ENCODE measurements around the gene NUMA1.
A peak's percentile ranks its signal among the peaks of the same experiment; 100 is the strongest.

NUMA1 gene

GRCh38 chr11:72102946-72103753 is 22.8 kb upstream of the NUMA1 start, which contains the start of gene LAMTOR1:
LAMTOR1 (minus strand) TSS chr11:72103297; CDS start chr11:72103224, 73 bp downstream.
- DNase-seq (ENCODE audit: low read depth): peak; percentile 100

- no peak for DNase-seq (ENCODE audit: low read depth)
Observed at GRCh38 chr11:72102631-72102945, 22.2 kb upstream of the NUMA1 start.

GRCh38 chr11:72102162-72102561 is 21.8 kb upstream of the NUMA1 start:
- no peak for DNase-seq (ENCODE audit: low read depth)

DNA sequence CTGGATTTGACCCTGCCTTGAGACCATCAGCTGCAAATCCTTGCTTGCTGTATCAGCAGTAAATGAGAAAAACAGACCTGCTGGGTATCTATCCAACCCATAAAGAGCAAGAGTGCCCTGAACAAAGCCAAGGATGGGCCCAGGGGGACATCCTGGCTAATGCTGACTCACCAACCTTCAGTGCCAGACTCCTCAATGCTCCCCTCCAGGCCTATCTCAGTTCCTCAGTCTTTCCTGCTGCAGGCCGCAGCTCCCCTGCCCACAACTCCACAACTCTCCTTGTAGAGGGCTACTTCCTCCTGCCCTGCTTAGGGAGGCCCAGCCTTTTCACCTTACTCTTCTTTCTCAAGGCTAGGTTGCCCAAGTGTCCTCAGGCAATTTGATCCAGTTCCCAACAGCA is 20.1 kb upstream of the NUMA1 start:
- peak; percentile 100 for DNase-seq (ENCODE audit: low read depth)

DNA sequence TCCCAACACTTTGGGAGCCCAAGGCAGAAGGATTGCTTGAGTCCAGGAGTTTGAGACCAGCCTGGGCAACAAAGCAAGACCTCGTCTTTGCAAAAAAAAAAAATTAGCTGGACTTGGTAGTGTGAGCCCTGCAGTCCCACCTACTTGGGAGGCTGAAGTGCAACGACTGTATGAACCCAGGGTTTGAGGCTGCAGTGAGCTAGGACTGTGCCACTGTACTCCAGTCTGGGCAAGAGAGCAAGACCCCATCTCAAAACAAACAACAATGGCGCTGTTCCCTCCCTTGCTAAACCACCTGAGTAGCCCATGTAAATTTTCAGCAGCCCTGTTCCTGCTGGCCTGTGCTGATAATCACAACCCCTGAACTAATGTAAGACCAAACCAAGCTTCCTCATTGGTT is 19.7 kb upstream of the NUMA1 start:
- DNase-seq (ENCODE audit: low read depth): no peak

DNA sequence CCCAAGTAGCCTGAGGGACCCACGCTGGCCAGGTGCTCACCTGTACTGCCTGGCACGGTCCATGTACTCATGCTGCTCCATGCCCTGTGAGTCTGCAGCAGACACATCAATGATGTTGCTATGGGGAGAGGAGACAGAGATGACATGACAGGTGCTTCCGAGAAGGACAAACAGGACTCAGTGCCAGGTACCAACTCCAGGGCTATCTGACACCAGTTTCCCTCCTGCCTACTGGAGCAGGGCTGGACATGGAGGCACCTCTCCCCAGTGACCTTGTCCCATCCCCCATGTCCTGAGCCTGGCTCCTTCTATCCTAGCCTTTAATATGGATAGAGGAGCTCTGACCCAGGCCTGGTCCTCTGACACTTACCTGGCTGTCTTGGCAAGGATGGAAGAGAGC is 18.4 kb upstream of the NUMA1 start:
- DNase-seq (ENCODE audit: low read depth): no peak

GRCh38 chr11:72091292-72091691 is 10.9 kb upstream of the NUMA1 start:
- peak; percentile 66 for DNase-seq (ENCODE audit: low read depth)

DNA sequence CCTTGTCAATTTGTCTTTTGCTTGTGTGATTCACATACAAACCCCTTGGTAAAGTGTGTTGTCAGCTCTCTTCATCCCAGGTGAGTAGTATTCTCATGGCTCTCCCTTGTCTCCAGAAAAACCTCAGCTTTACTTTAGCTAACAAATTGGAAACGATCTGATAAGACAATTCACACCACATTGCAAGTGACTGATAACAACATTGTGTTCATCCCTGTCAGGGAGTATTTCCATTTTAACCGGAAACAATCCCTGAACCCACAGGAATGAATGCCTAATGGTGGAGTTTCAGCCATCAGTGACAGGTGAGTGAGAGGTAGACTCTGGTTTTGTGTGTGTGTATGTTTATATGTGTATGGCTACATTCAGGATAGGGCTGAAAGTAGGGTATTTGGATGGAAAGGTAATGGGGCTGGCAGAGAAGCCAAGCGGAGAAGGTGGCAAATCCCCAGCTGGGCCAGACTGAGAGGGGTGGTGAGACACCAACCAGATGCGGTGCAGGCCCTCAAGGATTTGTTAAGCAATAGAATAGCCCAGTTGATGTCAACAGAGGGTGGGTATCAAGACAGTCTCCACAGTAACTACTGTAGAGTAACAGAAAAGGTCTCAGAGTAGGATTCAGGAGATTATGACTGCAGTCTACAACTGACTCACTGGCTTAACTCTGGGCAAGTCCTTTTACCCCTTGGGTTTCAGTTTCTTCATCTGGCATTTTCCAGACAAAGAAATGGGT is 7.9 kb upstream of the NUMA1 start:
- DNase-seq (ENCODE audit: low read depth): no peak

GRCh38 chr11:72085621-72086351 is 5.4 kb upstream of the NUMA1 start:
- no peak for DNase-seq (ENCODE audit: low read depth)

GRCh38 chr11:72084965-72085364 is 4.6 kb upstream of the NUMA1 start:
- no peak for DNase-seq (ENCODE audit: low read depth)

DNA sequence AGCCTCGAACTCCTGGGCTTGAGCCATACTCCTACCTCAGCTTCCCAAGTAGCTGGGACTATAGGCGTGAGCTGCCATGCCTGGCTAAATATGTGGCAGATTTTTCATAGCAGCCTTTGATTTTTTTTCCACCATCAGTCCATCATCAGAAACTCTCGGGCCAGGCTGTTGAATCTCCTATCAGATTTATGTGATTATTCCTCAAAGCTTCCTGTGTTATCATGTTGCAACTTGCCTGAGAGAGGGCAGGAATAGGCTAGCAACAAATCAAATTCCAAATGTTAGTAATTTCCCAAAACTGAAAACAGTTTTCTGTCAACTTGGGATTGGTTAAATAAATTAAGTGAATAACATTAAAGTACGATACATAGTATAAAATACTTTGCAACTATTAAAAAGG is 3.7 kb upstream of the NUMA1 start:
- DNase-seq (ENCODE audit: low read depth): no peak

DNA sequence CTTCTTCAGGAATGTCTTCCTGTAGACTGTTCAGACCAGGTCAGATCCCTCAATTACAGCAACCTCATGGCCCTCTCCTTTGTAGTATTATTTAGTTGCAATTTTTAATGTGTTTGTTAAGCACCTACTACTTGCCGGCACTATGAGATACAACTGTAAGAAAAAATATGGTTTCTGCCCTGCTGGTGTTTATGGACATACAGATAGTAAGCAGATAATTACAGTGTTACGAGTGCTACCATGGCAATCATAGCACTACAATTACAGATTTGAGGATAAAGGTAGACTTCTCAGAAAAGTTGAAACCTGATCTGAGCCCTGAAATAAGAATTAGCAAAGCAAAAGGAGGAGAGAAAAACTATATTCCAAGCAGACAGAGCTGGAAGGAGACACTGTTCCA is 3.1 kb upstream of the NUMA1 start:
- no peak for DNase-seq (ENCODE audit: low read depth)

- DNase-seq (ENCODE audit: low read depth): no peak
Observed at GRCh38 chr11:72081821-72082453, 1.6 kb upstream of the NUMA1 start.

DNA sequence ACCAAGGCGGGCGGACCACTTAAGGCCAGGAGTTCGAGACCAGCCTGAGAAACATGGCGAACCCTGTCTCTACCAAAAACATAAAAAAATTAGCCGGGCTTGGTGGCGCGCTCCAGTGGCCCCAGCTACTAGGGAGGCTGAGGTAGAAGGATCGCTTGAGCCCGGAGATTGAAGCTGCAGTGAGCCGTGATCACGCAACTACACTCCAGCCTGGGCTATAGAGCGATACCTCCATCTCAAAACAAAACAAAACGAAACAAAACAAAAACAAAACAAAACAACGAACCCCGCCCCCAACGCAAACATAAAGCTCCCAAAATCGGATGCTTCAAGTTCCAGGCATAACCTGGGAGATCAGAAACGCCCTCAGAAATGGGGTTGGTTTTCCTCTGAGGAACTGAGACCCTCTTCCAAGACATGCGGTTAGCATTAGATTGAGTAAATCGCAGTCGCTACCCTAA is 872 bp upstream of the NUMA1 start:
- no peak for DNase-seq (ENCODE audit: low read depth)

- DNase-seq (ENCODE audit: low read depth): no peak
Observed at GRCh38 chr11:72079819-72080325, 470 bp downstream of the NUMA1 start.

DNA sequence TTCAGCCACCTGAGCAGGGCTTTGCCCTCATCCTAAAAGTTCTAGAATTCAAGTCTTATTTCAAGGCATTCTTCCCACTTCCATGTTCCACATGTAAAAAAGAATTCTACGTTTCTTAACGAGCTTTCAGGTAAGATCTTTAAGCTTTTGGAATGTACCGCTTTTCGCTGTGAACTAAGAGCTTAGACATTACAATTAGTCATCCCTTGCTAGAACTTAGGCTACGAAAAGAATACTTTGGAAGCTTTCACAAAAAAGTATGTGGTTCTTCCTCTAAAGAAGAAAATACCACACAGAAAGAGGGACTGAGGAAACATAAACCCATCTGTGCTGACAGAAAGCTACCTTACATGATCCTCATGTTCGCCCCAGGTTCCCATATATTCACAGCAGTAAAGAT is 1.9 kb downstream of the NUMA1 start:
- no peak for DNase-seq (ENCODE audit: low read depth)

- no peak for DNase-seq (ENCODE audit: low read depth)
Observed at GRCh38 chr11:72075756-72076155, 4.6 kb downstream of the NUMA1 start.

GRCh38 chr11:72075109-72075508 is 5.2 kb downstream of the NUMA1 start:
- no peak for DNase-seq (ENCODE audit: low read depth)

DNA sequence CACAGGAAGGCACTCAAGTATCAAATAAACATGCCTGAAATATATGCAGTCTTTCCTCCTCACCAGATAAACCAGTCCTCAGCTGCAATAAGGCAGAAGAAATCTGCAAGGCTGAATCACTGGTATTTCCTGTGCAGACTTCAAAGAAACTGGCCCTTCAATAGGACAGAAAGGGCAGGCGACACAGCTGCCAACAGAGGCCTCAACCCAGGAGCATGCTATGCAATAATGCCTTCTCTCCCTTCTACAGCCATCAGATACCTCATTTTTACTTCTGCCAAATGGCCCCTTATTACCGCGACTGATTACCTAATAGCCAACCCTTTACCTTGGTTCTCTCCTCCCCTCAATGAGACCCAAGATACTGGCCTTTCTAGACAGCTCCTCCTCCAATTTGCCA is 8.0 kb downstream of the NUMA1 start:
- no peak for DNase-seq (ENCODE audit: low read depth)

DNA sequence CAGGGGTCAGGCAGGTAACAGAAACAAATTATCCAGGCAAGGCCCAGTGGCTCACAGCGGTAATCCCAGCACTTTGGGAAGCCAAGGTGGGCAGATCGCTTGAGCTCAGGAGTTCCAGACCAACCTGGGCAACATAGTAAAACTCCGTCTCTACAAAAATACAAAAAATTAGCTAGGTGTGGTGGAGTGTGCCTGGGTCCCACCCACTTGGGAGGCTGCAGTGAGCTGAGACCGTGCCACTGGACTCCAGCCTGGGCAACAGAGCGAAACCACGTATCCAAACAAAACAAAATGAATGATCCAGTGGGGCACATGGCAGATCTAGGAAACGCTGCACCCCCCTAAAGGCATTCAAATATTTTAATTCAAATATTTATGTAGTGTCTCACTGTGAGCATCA is 9.9 kb downstream of the NUMA1 start:
- DNase-seq (ENCODE audit: low read depth): no peak

DNA sequence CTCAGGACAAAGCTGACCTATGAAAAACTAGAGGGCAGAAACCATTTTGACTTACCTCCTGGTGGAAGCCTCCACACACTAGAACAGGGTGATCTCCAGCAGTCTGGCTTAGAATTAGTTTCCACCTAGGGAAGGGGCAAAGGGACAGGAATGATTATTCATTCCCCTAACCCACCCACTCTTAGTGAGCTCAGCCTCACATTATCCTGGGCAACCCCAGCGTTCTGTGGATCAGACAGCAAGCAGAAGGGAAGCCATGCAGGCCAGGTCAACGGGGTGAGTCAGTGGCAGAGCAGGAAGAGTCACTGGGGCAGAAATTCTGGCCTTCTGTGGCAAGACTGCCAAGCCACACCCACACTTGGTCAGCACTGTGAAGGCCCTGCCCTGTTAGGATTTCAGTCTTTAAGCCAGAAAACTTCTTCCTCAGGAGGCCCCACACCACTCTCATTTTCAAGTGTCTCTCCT is 10.5 kb downstream of the NUMA1 start:
- peak; percentile 63 for DNase-seq (ENCODE audit: low read depth)

DNA sequence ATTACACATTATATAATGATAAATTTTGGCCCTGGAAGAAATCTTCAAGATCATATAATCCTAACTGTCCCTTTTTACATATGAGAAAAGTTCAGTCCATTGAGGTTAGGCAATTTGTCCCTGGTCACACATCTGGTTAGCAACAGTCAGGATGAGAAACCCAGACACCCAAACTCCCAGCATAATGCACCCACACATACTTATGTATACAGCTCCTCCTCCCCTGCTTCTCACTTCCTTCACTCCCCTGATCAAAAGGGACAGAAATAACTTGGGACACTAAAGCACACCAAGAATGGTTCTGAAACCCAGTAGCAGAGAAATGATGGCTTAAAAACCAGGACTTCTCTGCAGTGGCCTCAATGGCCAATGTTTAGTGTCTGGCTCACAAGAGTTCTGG is 11.1 kb downstream of the NUMA1 start:
- DNase-seq (ENCODE audit: low read depth): no peak
